ENCODE results near the gene JAKMIP3.
"Not testable (repeated sequence)": the region's sequence is repeated elsewhere in the genome, so short reads cannot be mapped to it uniquely, and the experiment has no call there.

Gene JAKMIP3

DNA sequence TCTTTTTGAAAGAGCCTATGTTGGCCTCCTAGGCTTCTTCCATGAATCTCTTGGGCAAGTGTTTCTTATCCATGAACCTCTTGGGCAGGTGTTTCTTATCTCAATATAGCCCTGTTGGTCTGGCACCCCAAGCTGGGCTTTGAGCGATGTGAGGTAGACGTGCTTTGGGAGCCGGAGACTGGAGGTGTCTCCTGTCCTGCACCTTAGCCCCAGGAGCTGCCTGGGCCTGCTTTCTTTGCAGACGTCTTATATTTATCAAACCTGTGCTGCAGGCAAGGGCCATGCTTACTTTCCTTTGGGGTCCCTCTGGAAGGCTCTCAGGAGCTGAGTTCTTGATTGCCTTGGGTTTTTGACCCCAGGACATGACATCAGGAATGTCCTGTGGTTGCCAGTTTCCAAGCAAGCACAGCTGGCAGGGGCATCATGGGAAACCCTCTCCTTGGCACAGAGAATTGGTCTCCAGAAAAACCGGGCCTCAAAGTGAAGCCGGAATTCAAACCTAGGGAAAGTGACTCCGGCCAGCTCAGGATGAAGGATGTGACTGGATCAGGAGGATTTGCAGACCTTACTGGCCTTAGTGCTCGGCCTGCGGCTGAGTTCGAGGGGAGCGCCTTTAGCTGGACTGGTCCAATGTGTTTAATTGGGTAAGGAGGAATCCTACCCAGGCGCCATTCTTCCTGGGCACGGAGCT lies 2.8 kb downstream of the JAKMIP3 start:
- Mint-ChIP-seq H3K4me3 (no peak overlapping the region), H3K36me3 (peaks cover 6% of the 10 kb centered on the region), H3K4me1 (peaks cover 8% of the 10 kb centered on the region), H3K27ac (no peak overlapping the region), H3K9me3 (peaks cover 13% of the 10 kb centered on the region), H3K27me3 (peaks cover 51% of the 10 kb centered on the region)
- no peak for ATAC-seq

DNA sequence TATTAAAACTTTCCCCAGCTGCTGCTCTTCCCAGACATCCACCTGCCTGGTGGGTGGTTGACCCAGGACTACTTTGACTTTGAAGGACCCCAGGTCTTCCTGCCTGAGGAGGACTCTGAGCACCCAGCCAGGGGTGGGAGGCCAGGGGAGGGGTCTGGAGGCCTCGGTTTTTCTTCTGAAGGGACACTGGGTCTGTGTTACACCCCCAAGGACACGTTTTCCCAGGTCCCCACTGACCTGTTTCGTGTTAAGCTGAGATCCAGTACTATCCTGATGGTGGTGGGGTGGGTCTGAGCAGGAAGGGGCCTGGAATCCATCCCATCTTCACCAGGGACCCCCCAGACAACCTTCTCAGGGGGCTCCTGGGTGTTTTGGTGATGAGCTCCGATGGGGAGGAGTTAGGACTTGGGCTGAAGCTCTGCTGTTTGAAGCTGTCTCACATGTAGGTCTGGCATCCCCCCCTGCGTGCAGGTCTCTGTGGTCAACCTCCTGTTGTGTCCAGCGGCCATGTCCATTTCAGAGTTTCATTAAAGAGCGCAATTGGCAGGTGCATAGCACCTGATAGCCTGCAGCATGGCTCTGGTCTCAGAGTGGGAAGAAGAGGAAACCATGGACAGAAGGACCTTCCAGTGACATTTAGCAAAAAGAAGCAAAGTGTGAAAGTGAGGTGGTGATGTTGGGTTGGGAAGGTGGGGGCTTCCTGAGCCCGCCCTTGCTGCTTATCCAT lies 3.5 kb downstream of the JAKMIP3 start:
- H3K27me3 Mint-ChIP-seq, result peaks cover 53% of the 10 kb centered on the region
- no peak overlapping the region for H3K27ac Mint-ChIP-seq
- ATAC-seq, result no peak

DNA sequence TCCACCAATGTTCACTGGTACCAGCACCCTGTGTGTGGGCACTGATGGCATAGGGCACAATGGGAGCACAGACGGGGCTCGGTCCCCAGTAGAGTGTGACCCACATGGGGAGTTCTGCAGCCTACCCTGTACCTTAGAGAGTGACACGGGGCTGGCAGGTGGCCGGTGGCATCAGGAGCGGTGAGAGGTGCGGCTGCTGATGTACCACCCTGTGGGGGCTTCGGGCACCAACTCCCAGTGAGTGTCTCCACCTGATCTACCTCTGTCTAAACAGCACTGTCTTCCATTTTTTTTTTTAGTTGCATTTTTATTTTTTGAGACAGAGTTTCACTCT lies 4.1 kb downstream of the JAKMIP3 start:
- no peak for ATAC-seq
- Mint-ChIP-seq H3K27ac (no peak overlapping the region), H3K36me3 (peaks cover 6% of the 10 kb centered on the region), H3K9me3 (peaks cover 19% of the 10 kb centered on the region), H3K4me3 (no peak overlapping the region), H3K4me1 (peaks cover 8% of the 10 kb centered on the region), H3K27me3 (peaks cover 53% of the 10 kb centered on the region)

More for the DNA sequence above, 3.5 kb downstream of the JAKMIP3 start:
- Mint-ChIP-seq H3K9me3 (peaks cover 13% of the 10 kb centered on the region), H3K4me1 (peaks cover 8% of the 10 kb centered on the region), H3K4me3 (no peak overlapping the region), H3K36me3 (peaks cover 6% of the 10 kb centered on the region)

DNA sequence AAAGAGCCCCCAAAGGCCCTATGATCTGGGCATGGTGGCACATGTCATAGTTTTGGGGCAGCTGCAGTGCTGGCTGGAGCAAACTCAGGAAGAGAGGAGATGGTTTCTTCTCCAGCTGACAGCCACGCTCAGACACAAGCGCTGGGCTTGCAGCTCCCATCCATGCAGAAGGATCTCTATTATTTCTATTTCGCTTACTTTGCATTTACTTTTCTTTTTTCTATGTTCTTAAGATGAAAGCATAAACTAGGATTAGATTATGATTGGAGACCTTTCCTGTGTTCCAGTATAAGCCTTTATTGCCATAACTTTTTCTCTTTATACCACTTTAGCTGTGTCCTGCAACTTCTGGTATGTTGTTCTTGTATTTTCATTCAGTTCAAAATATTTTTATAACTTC lies 5.0 kb downstream of the JAKMIP3 start:
- no peak overlapping the region for H3K4me3 Mint-ChIP-seq
- peaks cover 6% of the 10 kb centered on the region for H3K36me3 Mint-ChIP-seq
- peaks cover 5% of the 10 kb centered on the region for H3K4me1 Mint-ChIP-seq
- H3K27me3 Mint-ChIP-seq, result peaks cover 45% of the 10 kb centered on the region
- ATAC-seq, result no peak
- peaks cover 23% of the 10 kb centered on the region for H3K9me3 Mint-ChIP-seq
- H3K27ac Mint-ChIP-seq, result no peak overlapping the region

DNA sequence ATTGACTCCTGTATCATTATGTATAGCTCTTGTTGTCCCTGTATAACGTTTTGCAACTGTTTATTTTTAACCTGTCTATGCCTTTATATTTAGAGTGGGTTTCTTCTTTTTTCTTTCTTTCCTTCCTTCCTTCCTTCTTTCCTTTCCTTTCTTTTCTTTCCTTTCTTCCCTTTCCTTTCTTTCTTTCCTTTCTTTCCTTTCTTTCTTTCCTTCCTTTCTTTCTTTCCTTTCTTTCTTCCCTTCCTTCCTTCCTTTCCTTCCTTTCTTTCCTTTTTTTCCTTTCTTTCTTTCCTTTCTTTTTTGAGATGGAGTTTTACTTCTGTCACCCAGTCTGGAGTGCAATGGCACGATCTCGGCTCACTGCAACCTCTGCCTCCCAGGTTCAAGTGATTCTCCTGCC lies 5.9 kb downstream of the JAKMIP3 start:
- Mint-ChIP-seq H3K4me3 (no peak overlapping the region), H3K27ac (no peak overlapping the region), H3K27me3 (peaks cover 40% of the 10 kb centered on the region), H3K36me3 (peaks cover 6% of the 10 kb centered on the region), H3K9me3 (peaks cover 26% of the 10 kb centered on the region), H3K4me1 (no peaks in the 10 kb centered on the region)
- ATAC-seq, result no peak

DNA sequence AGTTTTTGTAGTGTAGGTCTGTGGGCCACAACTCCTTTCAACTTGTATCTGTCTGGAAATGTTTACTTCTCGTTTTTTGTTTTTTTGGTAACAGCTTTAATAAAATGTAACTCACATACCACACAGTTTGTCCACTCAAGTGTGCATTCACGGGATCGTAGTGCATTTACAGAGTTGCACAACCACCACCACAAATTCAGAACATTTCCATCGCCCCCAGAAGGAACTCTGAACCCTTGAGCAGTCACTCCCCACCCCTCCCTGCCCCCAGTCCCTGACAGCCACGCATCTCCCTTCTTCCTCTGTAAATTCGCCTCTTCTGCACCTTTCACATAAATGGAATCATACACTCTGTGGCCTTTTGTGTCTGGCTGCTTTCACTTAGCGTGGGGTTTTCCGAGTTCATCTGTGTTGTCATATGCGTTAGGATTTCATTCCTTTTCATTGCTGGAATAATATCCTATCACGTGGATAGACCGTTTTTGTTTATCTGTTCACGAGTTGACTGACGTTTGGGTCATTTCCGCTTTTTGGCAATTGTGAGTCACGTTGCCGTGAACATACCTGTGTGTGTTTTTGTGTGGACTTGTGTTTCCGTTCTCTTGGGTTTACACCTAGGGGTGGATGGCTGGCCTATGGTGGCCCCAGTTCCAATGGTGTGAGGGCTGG lies 10.3 kb downstream of the JAKMIP3 start:
- no peaks in the 10 kb centered on the region for H3K4me1 Mint-ChIP-seq
- no peak for ATAC-seq

DNA sequence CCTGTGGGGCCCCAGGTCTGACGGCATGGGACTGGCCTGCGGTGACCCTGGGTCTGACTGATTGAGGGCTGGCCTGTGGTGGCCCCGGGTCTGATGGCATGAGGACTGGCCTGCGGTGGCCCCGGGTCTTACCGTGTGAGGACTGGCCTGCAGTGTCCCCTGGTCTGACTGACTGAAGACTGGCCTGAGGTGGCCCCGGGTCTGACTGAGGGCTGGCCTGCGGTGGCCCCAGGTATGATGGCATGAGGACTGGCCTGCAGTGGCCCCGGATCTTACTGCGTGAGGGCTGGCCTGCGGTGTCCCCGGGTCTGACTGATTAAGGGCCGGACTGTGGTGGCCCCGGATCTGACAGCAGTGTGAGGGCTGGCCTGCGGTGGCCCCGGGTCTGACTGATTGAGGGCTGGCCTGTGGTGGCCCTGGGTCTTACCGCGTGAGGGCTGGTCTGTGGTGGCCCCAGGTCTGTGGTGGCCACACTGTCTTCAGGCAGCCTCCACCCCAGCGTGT lies 10.9 kb downstream of the JAKMIP3 start:
- Mint-ChIP-seq H3K9me3 (peaks cover 21% of the 10 kb centered on the region), H3K4me3 (no peak overlapping the region), H3K4me1 (no peaks in the 10 kb centered on the region), H3K36me3 (peaks cover 6% of the 10 kb centered on the region), H3K27ac (no peak overlapping the region), H3K27me3 (peaks cover 44% of the 10 kb centered on the region)
- ATAC-seq, result no peak

More for the DNA sequence above, 10.3 kb downstream of the JAKMIP3 start:
- Mint-ChIP-seq H3K4me3 (no peak overlapping the region), H3K27ac (no peak overlapping the region), H3K27me3 (peaks cover 50% of the 10 kb centered on the region), H3K9me3 (peaks cover 23% of the 10 kb centered on the region), H3K36me3 (peaks cover 6% of the 10 kb centered on the region)

- no peak for ATAC-seq
- H3K4me3 Mint-ChIP-seq, result no peak overlapping the region
- peaks cover 19% of the 10 kb centered on the region for H3K9me3 Mint-ChIP-seq
- H3K36me3 Mint-ChIP-seq, result peaks cover 6% of the 10 kb centered on the region
- H3K4me1 Mint-ChIP-seq, result no peaks in the 10 kb centered on the region
- peaks cover 39% of the 10 kb centered on the region for H3K27me3 Mint-ChIP-seq
- H3K27ac Mint-ChIP-seq, result no peak overlapping the region
These were observed 11.3 kb downstream of the JAKMIP3 start for GRCh38 chr10:132077091-132077490.

DNA sequence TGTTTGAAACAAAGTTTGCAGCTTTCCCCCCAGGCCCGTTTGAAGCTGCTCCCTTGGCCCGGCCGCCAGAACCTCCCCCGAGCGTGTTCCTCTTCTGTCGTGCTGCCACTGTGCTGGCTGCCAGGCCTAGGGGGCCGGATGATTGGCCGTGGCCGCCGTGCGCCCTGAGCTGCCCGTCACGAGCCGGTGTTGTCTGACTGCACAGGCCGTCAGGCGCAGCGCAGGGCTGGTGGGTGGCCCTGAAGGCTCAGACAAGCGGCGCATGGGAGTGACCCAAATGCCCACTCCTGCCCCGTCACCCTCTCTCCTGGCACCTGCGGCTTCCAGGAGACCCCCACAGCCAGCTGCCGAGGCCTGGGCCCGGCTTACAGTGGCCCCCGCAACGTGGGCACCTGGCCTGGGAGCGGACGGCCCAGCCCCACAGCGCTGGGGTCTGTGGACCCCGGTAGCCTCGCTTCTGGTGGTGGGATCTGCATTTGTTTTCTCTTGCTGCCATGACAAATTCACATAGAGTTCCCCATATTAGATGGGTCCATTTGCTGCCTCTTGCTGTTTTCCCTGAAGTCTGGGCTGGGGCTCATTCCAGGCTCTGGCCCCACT lies 13.1 kb downstream of the JAKMIP3 start:
- no peak overlapping the region for H3K27ac Mint-ChIP-seq
- ATAC-seq, result no peak
- H3K4me1 Mint-ChIP-seq, result no peaks in the 10 kb centered on the region
- no peak overlapping the region for H3K4me3 Mint-ChIP-seq
- H3K36me3 Mint-ChIP-seq, result no peaks in the 10 kb centered on the region
- H3K27me3 Mint-ChIP-seq, result peaks cover 32% of the 10 kb centered on the region
- H3K9me3 Mint-ChIP-seq, result peaks cover 16% of the 10 kb centered on the region

DNA sequence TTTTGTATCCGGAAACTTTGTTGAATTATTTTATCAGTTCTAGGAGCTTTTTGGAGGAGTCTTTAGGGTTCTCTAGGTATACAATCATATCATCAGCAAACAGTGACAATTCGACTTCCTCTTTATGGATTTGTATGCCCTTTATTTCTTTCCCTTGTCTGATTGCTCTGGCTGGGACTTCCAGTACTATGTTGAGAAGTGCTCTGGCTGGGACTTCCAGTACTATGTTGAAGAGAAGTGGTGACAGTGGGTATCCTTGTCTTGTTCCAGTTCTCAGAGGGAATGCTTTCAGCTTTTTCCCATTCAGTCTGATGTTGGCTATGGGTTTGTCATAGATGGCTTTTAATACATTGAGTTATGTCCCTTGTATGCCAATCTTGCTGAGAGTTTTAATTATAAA lies 18.6 kb downstream of the JAKMIP3 start:
- peaks cover 38% of the 10 kb centered on the region for H3K27me3 Mint-ChIP-seq
- not testable (repeated sequence) for H3K4me1 Mint-ChIP-seq, ATAC-seq

DNA sequence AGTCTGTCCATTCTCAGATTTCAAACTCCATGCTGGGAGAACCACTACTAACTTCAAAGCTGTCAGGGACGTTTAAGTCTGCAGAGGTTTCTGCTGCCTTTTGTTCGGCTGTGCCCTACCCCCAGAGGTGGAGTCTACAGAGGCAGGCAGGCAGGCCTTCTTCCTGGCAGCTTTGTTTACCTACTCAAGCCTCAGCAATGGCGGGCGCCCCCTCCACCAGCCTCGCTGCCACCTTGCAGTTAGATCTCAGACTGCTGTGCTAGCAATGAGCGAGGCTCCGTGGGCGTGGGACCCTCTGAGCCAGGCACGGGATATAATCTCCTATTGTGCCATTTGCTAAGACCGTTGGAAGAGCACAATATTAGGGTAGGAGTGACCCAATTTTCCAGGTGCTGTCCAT lies 27.5 kb downstream of the JAKMIP3 start:
- not testable (repeated sequence) for H3K4me3 Mint-ChIP-seq, ATAC-seq, H3K9me3 Mint-ChIP-seq, H3K4me1 Mint-ChIP-seq, H3K27ac Mint-ChIP-seq, H3K36me3 Mint-ChIP-seq
- peaks cover 54% of the 10 kb centered on the region for H3K27me3 Mint-ChIP-seq

More for the DNA sequence above, 18.6 kb downstream of the JAKMIP3 start:
- H3K36me3 Mint-ChIP-seq, H3K27ac Mint-ChIP-seq, H3K4me3 Mint-ChIP-seq: not testable (repeated sequence)
- peaks cover 10% of the 10 kb centered on the region for H3K9me3 Mint-ChIP-seq

DNA sequence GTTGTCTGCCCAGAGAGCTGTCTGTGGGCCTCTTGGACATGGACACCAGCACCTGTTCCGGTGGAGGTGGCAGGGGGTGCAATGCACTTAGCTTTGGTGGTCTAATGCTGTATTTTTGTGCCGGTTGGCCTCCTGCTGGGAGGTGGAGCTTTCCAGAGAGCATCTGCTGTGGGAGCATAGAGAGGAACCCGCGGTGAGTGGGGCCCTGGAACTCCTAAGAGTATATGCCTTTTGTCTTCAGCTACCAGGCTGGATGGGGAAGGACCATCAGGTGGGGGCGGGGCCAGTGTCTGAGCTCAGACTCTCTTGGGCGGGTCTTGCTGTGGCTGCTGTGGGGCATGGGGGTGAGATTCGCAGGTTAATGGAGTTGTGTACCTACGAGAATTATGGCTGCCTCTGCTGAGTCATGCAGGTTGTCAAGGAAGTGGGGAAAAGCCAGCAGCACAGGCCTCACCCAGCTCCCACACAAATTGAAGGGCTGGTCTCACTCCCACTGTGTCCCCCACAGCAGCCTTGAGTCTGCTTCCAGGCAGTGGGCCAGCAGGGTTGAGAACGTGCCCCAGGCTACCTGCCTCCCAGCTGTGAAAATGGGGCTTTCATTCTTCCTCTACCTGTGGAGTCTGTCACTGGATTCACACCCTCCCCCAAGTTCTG lies 29.0 kb downstream of the JAKMIP3 start:
- no peaks in the 10 kb centered on the region for H3K4me1 Mint-ChIP-seq
- no peaks in the 10 kb centered on the region for H3K36me3 Mint-ChIP-seq
- no peaks in the 10 kb centered on the region for H3K9me3 Mint-ChIP-seq
- H3K27me3 Mint-ChIP-seq, result peaks cover 56% of the 10 kb centered on the region
- H3K4me3 Mint-ChIP-seq, result no peak overlapping the region
- H3K27ac Mint-ChIP-seq, result no peak overlapping the region
- no peak for ATAC-seq

DNA sequence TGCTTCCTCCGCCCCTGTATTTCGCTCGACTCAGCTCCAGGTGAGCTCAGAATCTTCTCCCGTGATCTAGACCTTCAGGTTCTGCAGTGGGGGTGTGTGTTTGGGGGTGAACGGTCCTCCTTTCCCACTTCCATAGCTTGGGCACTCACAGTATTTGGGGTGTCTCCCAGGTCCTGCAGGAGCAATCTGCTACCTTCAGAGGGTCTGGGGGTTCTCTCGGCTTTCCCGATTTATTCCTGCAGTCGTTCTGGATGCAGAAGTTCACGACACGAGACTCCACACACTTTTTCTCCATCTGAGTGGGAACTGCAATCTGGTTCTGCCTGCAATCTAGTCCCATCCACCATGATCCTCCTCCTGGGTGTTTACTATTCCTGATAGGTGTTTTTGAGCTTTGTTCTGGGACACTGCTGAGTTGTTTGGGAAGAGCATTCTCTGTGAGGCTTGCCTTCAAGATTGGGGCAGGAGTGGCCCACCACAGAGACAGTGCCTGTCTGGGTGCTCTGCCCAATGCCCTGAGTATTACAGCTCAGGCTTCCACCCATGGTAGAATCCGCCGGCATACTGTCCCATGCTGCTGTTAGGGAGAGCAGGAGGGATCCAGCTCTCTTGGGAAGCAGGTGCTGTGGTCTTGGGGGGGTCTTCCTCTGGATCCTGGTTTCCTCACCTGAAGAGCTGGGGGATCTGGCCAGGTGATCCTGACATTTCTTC lies 29.8 kb downstream of the JAKMIP3 start:
- Mint-ChIP-seq H3K4me1 (no peaks in the 10 kb centered on the region), H3K4me3 (no peak overlapping the region)

DNA sequence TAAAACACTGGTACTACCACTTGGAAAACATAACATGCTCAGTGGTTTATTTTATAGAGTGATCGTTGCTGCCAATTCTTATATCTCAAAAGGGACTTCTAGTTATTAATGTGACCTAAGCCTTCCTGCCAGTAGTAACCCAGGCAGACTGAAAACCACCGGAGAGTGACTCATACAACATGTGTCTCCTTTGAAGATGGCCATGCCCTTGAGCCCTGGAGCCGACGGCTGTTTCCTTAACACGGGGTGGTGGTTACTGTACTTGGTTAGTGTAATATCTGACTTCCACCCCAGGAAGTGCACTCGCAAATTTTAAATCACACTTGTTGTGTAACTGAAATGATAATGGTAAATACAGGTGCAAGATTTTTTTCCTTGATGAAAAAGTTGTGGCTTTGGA lies 30.5 kb downstream of the JAKMIP3 start:
- no peaks in the 10 kb centered on the region for H3K4me1 Mint-ChIP-seq
- no peak for ATAC-seq
- H3K36me3 Mint-ChIP-seq, result no peaks in the 10 kb centered on the region
- H3K27ac Mint-ChIP-seq, result no peak overlapping the region
- no peak overlapping the region for H3K4me3 Mint-ChIP-seq
- peaks cover 71% of the 10 kb centered on the region for H3K27me3 Mint-ChIP-seq
- no peaks in the 10 kb centered on the region for H3K9me3 Mint-ChIP-seq

More for the DNA sequence above, 29.8 kb downstream of the JAKMIP3 start:
- Mint-ChIP-seq H3K36me3 (no peaks in the 10 kb centered on the region), H3K27ac (no peak overlapping the region), H3K9me3 (no peaks in the 10 kb centered on the region), H3K27me3 (peaks cover 64% of the 10 kb centered on the region)
- no peak for ATAC-seq

Data from stimulated activated memory B cell treated with anti-CD40 and anti-IgM and Interleukin-4, amounts not matched to agents 10 μg/mL and 1 μg/mL and 100 μg/mL, for 72 hours (primary cell).